HG02852 (cell line): ENCODE data around the gene HDAC5.
"Not testable (repeated sequence)": the region's sequence is repeated elsewhere in the genome, so short reads cannot be mapped to it uniquely, and the experiment has no call there.

Experiments used
- ATAC-seq: cut with Tn5 transposase; IDR thresholded peaks from one replicate; pipeline ENCODE4 v1.9.1; 2021; ENCODE audit warnings: mild to moderate bottlenecking, moderate library complexity; ENCODE audit not compliant: unreplicated experiment

HDAC5 gene

GRCh38 chr17:44123356-44124117, at the start of gene HDAC5:
TSS of gene HDAC5 (minus strand) at chr17:44123641. CDS start at chr17:44117515, 6,126 bp downstream.
- ATAC-seq, result peak; percentile 85

- ATAC-seq, result no peak
Measured at GRCh38 chr17:44171931-44172455, 48.6 kb upstream of the HDAC5 start.

GRCh38 chr17:44170499-44171201, 47.2 kb upstream of the HDAC5 start, which contains the start of gene ASB16:
TSS of gene ASB16 (plus strand) at chr17:44170704. CDS start at chr17:44170790, 86 bp downstream.
- ATAC-seq, result no peak

- ATAC-seq, result no peak
Measured at GRCh38 chr17:44170135-44170498, 46.7 kb upstream of the HDAC5 start.

GRCh38 chr17:44167181-44167861, 43.9 kb upstream of the HDAC5 start:
- ATAC-seq, result no peak

GRCh38 chr17:44164476-44164875, 41.0 kb upstream of the HDAC5 start:
- no peak for ATAC-seq

- no peak for ATAC-seq
Measured at GRCh38 chr17:44159519-44160210, 36.2 kb upstream of the HDAC5 start.

- no peak for ATAC-seq
Measured at GRCh38 chr17:44155488-44155887, 32.0 kb upstream of the HDAC5 start.

GRCh38 chr17:44152875-44153274, 29.4 kb upstream of the HDAC5 start:
- no peak for ATAC-seq

- ATAC-seq, result no peak
Measured at GRCh38 chr17:44149750-44150329, 26.4 kb upstream of the HDAC5 start.

- ATAC-seq, result not testable (repeated sequence)
Measured at GRCh38 chr17:44149066-44149465, 25.6 kb upstream of the HDAC5 start.

- ATAC-seq, result no peak
Measured at GRCh38 chr17:44147812-44148211, 24.4 kb upstream of the HDAC5 start.

- ATAC-seq, result no peak
Measured at GRCh38 chr17:44146375-44147346, 23.2 kb upstream of the HDAC5 start.

- ATAC-seq, result no peak
Measured at GRCh38 chr17:44144966-44145739, 21.7 kb upstream of the HDAC5 start.

GRCh38 chr17:44143921-44144320, 20.5 kb upstream of the HDAC5 start:
- not testable (repeated sequence) for ATAC-seq

GRCh38 chr17:44137891-44138709, 14.7 kb upstream of the HDAC5 start:
- ATAC-seq, result no peak

GRCh38 chr17:44134752-44135568, 11.5 kb upstream of the HDAC5 start:
- no peak for ATAC-seq
